HepG2 (cell line): ENCODE measurements around the gene ABCC2. TPM values are rescaled to one million over a fixed set of nuclear protein-coding genes. Genes with fewer than 3 reads are reported as not detected.

Source experiments
- ARID4A ChIP-seq: sonication (generic); formaldehyde crosslinking; IDR thresholded peaks from 2 replicates; pipeline ENCODE4 v1.5.0; 2020; ENCODE audit warnings: mild to moderate bottlenecking, missing genetic modification reagents, borderline replicate concordance
- ELF3 ChIP-seq: IDR thresholded peaks from 2 replicates; pipeline ENCODE4 v1.6.1; 2016; ENCODE audit warnings: missing genetic modification reagents, missing compliant biosample characterization
- HNF1A ChIP-seq, 2 experiments: sonication (generic) in 1 of 2; formaldehyde crosslinking in 1 of 2; IDR thresholded peaks; 2 replicates each; pipeline versions ENCODE4 v1.4.0 to v1.6.1; 2016 to 2020; ENCODE audit warnings: borderline replicate concordance in 1 of 2, low read depth in 1 of 2, mild to moderate bottlenecking in 1 of 2, missing genetic modification reagents in 1 of 2
- HOXA3 ChIP-seq: sonication (generic); formaldehyde crosslinking; IDR thresholded peaks from 2 replicates; pipeline ENCODE4 v1.5.0; 2020; ENCODE audit warnings: missing genetic modification reagents
- MAFG ChIP-seq: sonication (generic); formaldehyde crosslinking; IDR thresholded peaks from 2 replicates; pipeline ENCODE4 v1.5.1; 2020; ENCODE audit warnings: mild to moderate bottlenecking, missing genetic modification reagents
- MED13 ChIP-seq: sonication (generic); formaldehyde crosslinking; IDR thresholded peaks from 2 replicates; pipeline ENCODE4 v1.5.0; 2020; ENCODE audit warnings: missing genetic modification reagents
- MIXL1 ChIP-seq: IDR thresholded peaks from 2 replicates; pipeline ENCODE4 v1.6.1; 2016
- NFE2L2 ChIP-seq: fragments of 150-350 bp; IDR thresholded peaks from 2 replicates; pipeline ENCODE4 v1.6.1; 2014; ENCODE audit warnings: low read length
- SALL1 ChIP-seq: sonication (generic); formaldehyde crosslinking; IDR thresholded peaks from 2 replicates; pipeline ENCODE4 v1.8.0; 2022; ENCODE audit warnings: mild to moderate bottlenecking, missing genetic modification reagents
- TFAP4 ChIP-seq: sonication (generic); IDR thresholded peaks from 2 replicates; pipeline ENCODE4 v1.6.1; 2016; ENCODE audit warnings: low read depth, borderline replicate concordance
- THRA ChIP-seq: sonication (generic); formaldehyde crosslinking; IDR thresholded peaks from 2 replicates; pipeline ENCODE4 v1.4.0; 2020; ENCODE audit warnings: missing genetic modification reagents, borderline replicate concordance
- ZFAT ChIP-seq: sonication (generic); formaldehyde crosslinking; conservative IDR thresholded peaks from 2 replicates; pipeline ENCODE4 v1.8.1; 2023; ENCODE audit warnings: missing genetic modification reagents, inconsistent platforms
- ZNF256 ChIP-seq: sonication (generic); formaldehyde crosslinking; conservative IDR thresholded peaks from 2 replicates; pipeline ENCODE4 v1.4.0; 2020; ENCODE audit warnings: missing genetic modification reagents
- ZNF331 ChIP-seq: sonication (generic); formaldehyde crosslinking; IDR thresholded peaks from 2 replicates; pipeline ENCODE4 v1.4.0; 2020; ENCODE audit warnings: missing genetic modification reagents
- ZNF34 ChIP-seq: sonication (generic); formaldehyde crosslinking; IDR thresholded peaks from 2 replicates; pipeline ENCODE4 v1.4.0; 2020; ENCODE audit warnings: mild to moderate bottlenecking, missing genetic modification reagents, borderline replicate concordance
- ZNF496 ChIP-seq: sonication (generic); formaldehyde crosslinking; IDR thresholded peaks from 2 replicates; pipeline ENCODE4 v1.8.1; 2023; ENCODE audit warnings: mild to moderate bottlenecking, moderate library complexity, missing genetic modification reagents; ENCODE audit not compliant: insufficient replicate concordance
- ZNF512 ChIP-seq: sonication (generic); formaldehyde crosslinking; IDR thresholded peaks from 2 replicates; pipeline ENCODE4 v1.4.0; 2020; ENCODE audit warnings: mild to moderate bottlenecking, missing genetic modification reagents
- ZNF713 ChIP-seq: sonication (generic); formaldehyde crosslinking; IDR thresholded peaks from 2 replicates; pipeline ENCODE4 v1.4.0; 2020; ENCODE audit warnings: mild to moderate bottlenecking, missing genetic modification reagents
- polyA plus RNA-seq, 8 experiments: library from polyadenylated mRNA; depleted of rRNA in 3 of 8; stranded (reverse) in 7 of 8; unstranded in 1 of 8; fragments of >200 nt; fragmentation: Illumina TruSeq in 4 of 8; extraction: Trizol in 4 of 8; gene quantifications; 2 replicates each; pipeline versions ENCODE4 v1.2.1 to v1.2.3, GENCODE V29; 2011 to 2016; ENCODE audit warnings: low read depth in 4 of 8, missing spikeins in 1 of 8, mixed read lengths in 1 of 8; ENCODE audit not compliant: insufficient read depth in 1 of 8
- total RNA-seq, 5 experiments: library from RNA; depleted of rRNA; stranded (reverse); fragments of >200 nt; fragmentation: Illumina TruSeq; extraction: Trizol; gene quantifications; 2 replicates each; pipeline ENCODE4 v1.2.3, GENCODE V29; 2016; ENCODE audit warnings: low read depth in 1 of 5

Gene ABCC2
- total and polyA plus RNA-seq, 2 of the 13 experiments (the other 11 are each of a cell fraction or from before 2014, with no cell fraction given), result 181 to 497 TPM

GRCh38 chr10:99845837-99846382 lies 63.5 kb downstream of the ABCC2 start (continued):
- peak; percentile 54; the same call in 1 of the 2 replicates for TF ChIP-seq THRA (CRISPR knock-in tag)
- no peak for TF ChIP-seq ELF3
- peak; percentile 26; the same call in 1 of the 2 replicates for TF ChIP-seq ARID4A (CRISPR knock-in tag)
- TF ChIP-seq MIXL1, result 0 out of 2 replicates have a peak, but pooled peaks have one; percentile 16
- 0 out of 2 replicates have a peak, but pooled peaks have one; percentile 18 for TF ChIP-seq ZNF331
- TF ChIP-seq HNF1A (IDR thresholded peaks at IDR 0.05; ENCODE audit: low read depth), result no peak
- no peak for TF ChIP-seq HNF1A (CRISPR knock-in tag; IDR thresholded peaks at IDR 0.05; ENCODE audit: borderline replicate concordance)
- no peak for TF ChIP-seq ZNF256 (CRISPR knock-in tag)
- no peak for TF ChIP-seq ZFAT
- TF ChIP-seq ZNF713 (CRISPR knock-in tag), result no peak
- no peak for TF ChIP-seq MED13 (CRISPR knock-in tag)
- no peak for TF ChIP-seq HOXA3 (CRISPR knock-in tag)
- TF ChIP-seq ZNF496, result no peak
- TF ChIP-seq MAFG (CRISPR knock-in tag), result no peak
- TF ChIP-seq SALL1 (CRISPR knock-in tag), result no peak
- no peak for TF ChIP-seq ZNF512 (CRISPR knock-in tag)
- no peak for TF ChIP-seq ZNF34
- no peak for TF ChIP-seq NFE2L2
- no peak for TF ChIP-seq TFAP4
